ENCODE data around the gene OTUD1. TPM values are rescaled to one million over a fixed set of nuclear protein-coding genes. Genes with fewer than 3 reads are reported as not detected.
A peak's percentile ranks its signal among the peaks of the same experiment; 100 is the strongest.
"Not testable (repeated sequence)": the region's sequence is repeated elsewhere in the genome, so short reads cannot be mapped to it uniquely, and the experiment has no call there.

Gene OTUD1
- total RNA-seq (29.0 and 31.7 TPM in 2 replicates), polyA plus RNA-seq (34.8 and 38.5 TPM in 2 replicates)

GRCh38 chr10:23438547-23439451 is at the start of gene OTUD1:
TSS of gene OTUD1 (plus strand) at chr10:23439075. CDS start at chr10:23439458, 383 bp downstream.
- no peaks in the 10 kb centered on the region for H3K9me3 ChIP-seq (ENCODE audit: low read depth)
- H3K27ac ChIP-seq: peak within 1 kb of the TSS; percentile 96
- no peaks in the 10 kb centered on the region for H3K27me3 ChIP-seq
- peaks cover 30% of the 10 kb centered on the region for H4K20me1 ChIP-seq (ENCODE audit: insufficient read depth, poor library complexity, severe bottlenecking)
- TF ChIP-seq CTCF (IDR thresholded peaks at IDR 0.05; ENCODE audit: poor library complexity) (peak; percentile 16), EZH2phosphoT487 (IDR thresholded peaks at IDR 0.05; ENCODE audit: low read depth, severe bottlenecking, unreplicated experiment) (no peak)
- H3K79me2 ChIP-seq: peaks cover 40% of the 10 kb centered on the region
- DNase-seq (ENCODE audit: low spot score): peak; percentile 98
- peaks cover 22% of the 10 kb centered on the region for H3K4me1 ChIP-seq (ENCODE audit: insufficient read depth)
- peak within 1 kb of the TSS; percentile 95 for H3K4me2 ChIP-seq
- no peaks in the 10 kb centered on the region for H3K9me2 ChIP-seq (replicated peaks; ENCODE audit: insufficient read depth)
- WGBS (ENCODE audit: low lambda C conversion rate, missing lambda C conversion rate): 4% methylated on average over 17 of the region's 115 CpGs
- peak within 1 kb of the TSS; percentile 93 for H3K4me3 ChIP-seq
- no peaks in the 10 kb centered on the region for H3K36me3 ChIP-seq (replicated peaks; ENCODE audit: insufficient read depth, low read depth)
- H2AFZ ChIP-seq: peak within 1 kb of the TSS; percentile 83

- not testable (repeated sequence) for H3K9me2 ChIP-seq (replicated peaks; ENCODE audit: insufficient read depth); H3K4me1 ChIP-seq (ENCODE audit: insufficient read depth); H3K27ac ChIP-seq; H3K27me3 ChIP-seq; H3K4me2 ChIP-seq; H2AFZ ChIP-seq; H3K36me3 ChIP-seq (replicated peaks; ENCODE audit: insufficient read depth, low read depth); H3K9me3 ChIP-seq (ENCODE audit: low read depth); H3K79me2 ChIP-seq; DNase-seq (ENCODE audit: low spot score); H3K4me3 ChIP-seq; H4K20me1 ChIP-seq (ENCODE audit: insufficient read depth, poor library complexity, severe bottlenecking)
- 97% methylated on average over 10 of the region's 10 CpGs for WGBS (ENCODE audit: low lambda C conversion rate, missing lambda C conversion rate)
Observed at GRCh38 chr10:23390408-23390807, 48.5 kb upstream of the OTUD1 start.

- H3K9me2 ChIP-seq (replicated peaks; ENCODE audit: insufficient read depth): no peaks in the 10 kb centered on the region
- 84% methylated on average over 4 of the region's 4 CpGs for WGBS (ENCODE audit: low lambda C conversion rate, missing lambda C conversion rate)
Observed at GRCh38 chr10:23390809-23391208, 48.1 kb upstream of the OTUD1 start.

More at GRCh38 chr10:23390809-23391208, 48.1 kb upstream of the OTUD1 start:
- Histone ChIP-seq H3K36me3 (replicated peaks; ENCODE audit: insufficient read depth, low read depth) (no peaks in the 10 kb centered on the region), H3K27ac (no peak overlapping the region), H4K20me1 (ENCODE audit: insufficient read depth, poor library complexity, severe bottlenecking) (no peaks in the 10 kb centered on the region), H3K4me3 (no peak overlapping the region), H2AFZ (no peak overlapping the region), H3K4me1 (ENCODE audit: insufficient read depth) (no peaks in the 10 kb centered on the region), H3K79me2 (no peaks in the 10 kb centered on the region), H3K4me2 (no peak overlapping the region), H3K27me3 (no peaks in the 10 kb centered on the region), H3K9me3 (ENCODE audit: low read depth) (no peaks in the 10 kb centered on the region)
- no peak for TF ChIP-seq CTCF (IDR thresholded peaks at IDR 0.05; ENCODE audit: poor library complexity)
- TF ChIP-seq EZH2phosphoT487 (IDR thresholded peaks at IDR 0.05; ENCODE audit: low read depth, severe bottlenecking, unreplicated experiment): no peak
- no peak for DNase-seq (ENCODE audit: low spot score)

Measured in hepatocyte (in vitro differentiated cells).